ENCODE data around the gene CBLN4. TPM values are rescaled to one million over a fixed set of nuclear protein-coding genes. Genes with fewer than 3 reads are reported as not detected.
A peak's percentile ranks its signal among the peaks of the same experiment; 100 is the strongest.

CBLN4 gene
- total RNA-seq, 4 donors from 2014 or later: 0.90 to 6.1 (median 2.0) TPM

DNA sequence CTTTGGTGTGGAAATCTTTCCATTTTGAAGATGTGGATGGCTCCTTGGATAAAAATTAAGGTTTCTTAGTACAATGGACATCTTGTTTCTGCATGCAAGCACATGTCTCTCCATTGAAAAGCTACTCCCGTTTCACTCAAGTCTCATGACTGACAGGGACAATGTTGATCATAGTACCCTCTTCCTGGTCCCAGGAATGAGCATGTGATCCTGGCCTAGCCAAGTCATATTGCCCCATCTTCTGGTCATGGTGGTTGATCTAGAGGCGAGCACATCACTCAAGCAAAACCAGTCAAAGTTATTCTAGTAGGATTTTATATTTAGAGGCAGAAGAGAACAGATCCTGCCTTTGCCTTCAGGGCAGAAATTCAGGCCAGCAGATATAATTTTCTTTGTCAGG lies 12.2 kb upstream of the CBLN4 start:
- Histone ChIP-seq H3K9me3 (no peaks in the 10 kb centered on the region), H3K36me3 (no peaks in the 10 kb centered on the region), H3K27me3 (no peaks in the 10 kb centered on the region), H3K4me1 (no peaks in the 10 kb centered on the region), H3K4me3 (no peak overlapping the region), H3K27ac (no peak overlapping the region)
- TF ChIP-seq EP300 (IDR thresholded peaks at IDR 0.05): no peak
- TF ChIP-seq POLR2A (IDR thresholded peaks at IDR 0.05): no peak
- TF ChIP-seq, protein P1, sequence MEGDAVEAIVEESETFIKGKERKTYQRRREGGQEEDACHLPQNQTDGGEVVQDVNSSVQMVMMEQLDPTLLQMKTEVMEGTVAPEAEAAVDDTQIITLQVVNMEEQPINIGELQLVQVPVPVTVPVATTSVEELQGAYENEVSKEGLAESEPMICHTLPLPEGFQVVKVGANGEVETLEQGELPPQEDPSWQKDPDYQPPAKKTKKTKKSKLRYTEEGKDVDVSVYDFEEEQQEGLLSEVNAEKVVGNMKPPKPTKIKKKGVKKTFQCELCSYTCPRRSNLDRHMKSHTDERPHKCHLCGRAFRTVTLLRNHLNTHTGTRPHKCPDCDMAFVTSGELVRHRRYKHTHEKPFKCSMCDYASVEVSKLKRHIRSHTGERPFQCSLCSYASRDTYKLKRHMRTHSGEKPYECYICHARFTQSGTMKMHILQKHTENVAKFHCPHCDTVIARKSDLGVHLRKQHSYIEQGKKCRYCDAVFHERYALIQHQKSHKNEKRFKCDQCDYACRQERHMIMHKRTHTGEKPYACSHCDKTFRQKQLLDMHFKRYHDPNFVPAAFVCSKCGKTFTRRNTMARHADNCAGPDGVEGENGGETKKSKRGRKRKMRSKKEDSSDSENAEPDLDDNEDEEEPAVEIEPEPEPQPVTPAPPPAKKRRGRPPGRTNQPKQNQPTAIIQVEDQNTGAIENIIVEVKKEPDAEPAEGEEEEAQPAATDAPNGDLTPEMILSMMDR (IDR thresholded peaks at IDR 0.05): no peak
- DNase-seq (ENCODE audit: low spot score in 2 of 2): no peak
- 49 to 60% methylated on average over 2 of the region's 2 CpGs for WGBS, 2 donors

DNA sequence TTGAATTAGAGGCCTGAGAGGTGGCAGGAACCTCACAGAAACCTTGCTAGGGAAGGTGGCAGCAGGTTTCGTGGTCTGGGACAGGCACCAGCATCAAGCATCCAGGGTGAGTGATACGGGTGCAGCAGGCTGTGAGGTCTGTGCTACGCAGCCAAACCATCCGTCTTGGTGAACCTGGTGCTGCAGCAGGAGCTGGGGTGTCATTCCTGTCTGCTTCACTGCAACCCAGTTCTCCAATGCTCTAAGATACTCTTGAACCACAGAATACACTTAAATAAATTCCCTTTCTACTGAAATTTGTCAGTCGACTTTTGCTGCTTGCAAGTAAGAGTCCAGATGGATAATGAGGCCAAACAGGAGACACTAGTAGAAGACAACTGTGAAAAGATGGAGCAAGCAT lies 9.7 kb upstream of the CBLN4 start:
- WGBS, 2 donors: 89 to 93% methylated on average over 5 of the region's 5 CpGs

DNA sequence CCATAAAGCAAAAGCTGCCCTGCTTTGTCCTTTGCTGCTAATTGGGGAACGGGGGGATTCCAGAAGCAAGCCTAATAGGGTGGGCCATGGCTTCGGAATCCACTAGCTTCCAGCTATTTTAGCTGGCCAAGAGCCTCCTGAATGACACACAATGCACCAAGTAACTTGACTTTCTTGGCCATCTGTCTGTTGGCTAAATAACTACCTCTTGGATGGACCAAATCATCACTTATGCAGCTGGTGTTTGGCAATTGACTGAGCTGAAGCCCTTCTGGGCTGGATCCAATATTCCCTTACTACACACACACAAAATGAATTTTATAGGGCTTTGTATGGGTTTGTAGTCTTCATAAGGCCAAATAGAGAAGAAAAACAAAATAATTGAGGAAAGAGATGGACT lies 8.8 kb upstream of the CBLN4 start:
- Histone ChIP-seq H3K4me3 (no peak overlapping the region), H3K27me3 (no peaks in the 10 kb centered on the region), H3K36me3 (no peaks in the 10 kb centered on the region), H3K4me1 (no peaks in the 10 kb centered on the region), H3K27ac (no peak overlapping the region), H3K9me3 (no peaks in the 10 kb centered on the region)
- 50 to 69% methylated on average over 2 of the region's 2 CpGs for WGBS, 2 donors
- TF ChIP-seq POLR2A (IDR thresholded peaks at IDR 0.05) (no peak), EP300 (IDR thresholded peaks at IDR 0.05) (no peak)
- TF ChIP-seq, protein P1 (IDR thresholded peaks at IDR 0.05): no peak
- DNase-seq (ENCODE audit: low spot score in 2 of 2): no peak

More for the DNA sequence above, 9.7 kb upstream of the CBLN4 start:
- no peaks in the 10 kb centered on the region for H3K4me1 ChIP-seq
- no peaks in the 10 kb centered on the region for H3K36me3 ChIP-seq
- H3K9me3 ChIP-seq: no peaks in the 10 kb centered on the region
- TF ChIP-seq POLR2A (IDR thresholded peaks at IDR 0.05): no peak
- TF ChIP-seq EP300 (IDR thresholded peaks at IDR 0.05): no peak
- TF ChIP-seq, protein P1 (IDR thresholded peaks at IDR 0.05): no peak
- H3K27me3 ChIP-seq: no peaks in the 10 kb centered on the region
- DNase-seq (ENCODE audit: low spot score in 2 of 2): no peak
- no peak overlapping the region for H3K4me3 ChIP-seq
- H3K27ac ChIP-seq: no peak overlapping the region

DNA sequence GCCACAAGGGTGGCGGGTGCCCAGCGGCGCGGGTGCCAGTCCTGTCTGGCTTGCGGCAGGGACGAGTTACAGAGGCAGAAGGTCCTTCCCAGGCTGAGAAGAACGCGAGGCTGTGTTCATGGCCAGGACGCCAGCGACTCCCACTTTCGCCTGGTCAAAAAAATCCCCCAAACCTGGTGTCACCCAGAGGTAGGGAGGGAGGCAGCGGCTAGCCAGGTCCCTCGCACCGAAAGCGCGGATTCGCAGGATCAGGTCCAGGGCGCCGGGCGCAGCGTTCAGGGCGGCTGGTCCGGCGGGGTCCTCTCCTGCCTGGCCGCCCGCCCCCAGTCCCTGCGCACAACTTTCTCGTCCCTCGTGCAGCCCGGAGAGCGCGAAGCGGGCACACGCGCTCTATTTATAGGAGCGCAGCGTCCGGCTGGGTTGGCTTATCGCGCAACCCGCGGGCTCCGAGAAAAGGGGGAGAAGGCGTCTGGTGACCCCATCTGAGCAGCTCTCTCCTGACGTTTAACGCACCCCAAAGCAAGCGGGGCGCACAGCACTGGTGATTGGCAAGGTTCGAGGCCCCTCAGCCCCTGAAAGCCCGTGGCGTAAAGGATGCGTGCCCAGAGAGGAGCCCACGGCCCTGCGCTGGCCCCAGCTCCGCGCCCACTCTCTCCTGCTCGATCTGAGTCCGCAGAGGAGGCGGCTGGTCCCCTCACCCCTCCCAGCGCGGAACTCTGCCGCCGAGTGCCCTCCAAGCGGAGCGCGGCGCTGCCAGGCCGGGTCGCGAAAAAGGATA lies 519 bp downstream of the CBLN4 start:
- Histone ChIP-seq H3K9me3 (no peaks in the 10 kb centered on the region), H3K4me3 (peak overlapping the region in 1 of 4 donors; percentile 37), H3K27ac (no peak overlapping the region), H3K36me3 (no peaks in the 10 kb centered on the region), H3K27me3 (peaks cover 0 to 42% of the 10 kb centered on the region in 2 donors), H3K4me1 (peaks cover 0 to 30% (median 3%) of the 10 kb centered on the region in 4 donors)
- TF ChIP-seq EP300 (IDR thresholded peaks at IDR 0.05) (no peak), POLR2A (IDR thresholded peaks at IDR 0.05) (no peak)
- TF ChIP-seq, protein P1 (IDR thresholded peaks at IDR 0.05): no peak
- DNase-seq (ENCODE audit: low spot score in 2 of 2): no peak
- WGBS, 2 donors: 3 to 5% methylated on average over 35 to 63 of the region's 70 CpGs

DNA sequence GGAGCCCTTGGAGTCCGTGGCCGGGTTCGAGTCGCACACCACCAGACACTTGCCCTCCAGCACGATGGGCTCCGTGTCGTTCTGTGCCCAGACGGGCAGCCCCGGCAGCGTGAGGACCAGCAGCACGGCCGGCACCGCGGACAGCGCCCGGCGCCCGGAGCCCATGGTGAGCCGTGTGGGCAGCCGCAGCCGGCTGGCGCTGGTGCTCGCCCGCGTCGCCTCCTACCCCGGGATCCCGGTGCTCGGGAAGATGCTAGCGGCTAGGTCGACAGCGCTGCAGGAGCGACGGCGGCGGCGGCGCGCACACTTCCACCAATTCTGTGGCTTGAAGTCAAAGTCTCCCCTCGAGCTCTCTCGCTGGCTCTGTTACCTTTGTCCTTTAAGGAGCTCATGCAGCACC lies 1.3 kb downstream of the CBLN4 start:
- 0 to 1% methylated on average over 7 to 22 of the region's 41 CpGs for WGBS, 2 donors
- H3K4me3 ChIP-seq: peak overlapping the region in 2 of 4 donors; percentile 15 to 37
- no peaks in the 10 kb centered on the region for H3K9me3 ChIP-seq
- H3K27ac ChIP-seq: no peak overlapping the region
- H3K4me1 ChIP-seq: peaks cover 0 to 30% (median 3%) of the 10 kb centered on the region in 4 donors
- DNase-seq (ENCODE audit: low spot score in 2 of 2): no peak
- H3K27me3 ChIP-seq: peaks cover 0 to 42% of the 10 kb centered on the region in 2 donors
- TF ChIP-seq, protein P1 (IDR thresholded peaks at IDR 0.05): no peak
- H3K36me3 ChIP-seq: no peaks in the 10 kb centered on the region

Data from tibial nerve (tissue), 4 donors.